Posterior vena cava (tissue), 2 donors: Measurements from ENCODE around the gene DUOX1. TPM values are rescaled to one million over a fixed set of nuclear protein-coding genes. Genes with fewer than 3 reads are reported as not detected.

Experiments used
- DNase-seq: peaks from one replicate; pipeline ENCODE4 v3.0.0-alpha.2; 2020; ENCODE audit warnings: low spot score
- intact Hi-C, 2 donors: fragments of 100-400 bp; cut with DNase I; formaldehyde crosslinking; loops; one replicate each; pipeline versions ENCODE4 v1.14.1 to v1.14.2; 2022 to 2023
- total RNA-seq, 2 donors: library from RNA; stranded (reverse); fragmentation: NEBNext Ultra II Directional; extraction: Animal tissue kit (Norgen Biotek cat#: 25700); gene quantifications; one replicate each; pipeline ENCODE4 v1.2.1, GENCODE V29; 2021
- donor health status: DM: yes; HTN: yes; CAD: no.
- donor health status: DM: yes; HTN: yes; CAD: no.

The DUOX1 gene
- total RNA-seq, 2 donors from 2014 or later, result 0.62 to 4.4 TPM

GRCh38 chr15:45161666-45162065 lies 31.9 kb downstream of the DUOX1 start:
- intact Hi-C loops, result loop anchor here in 1 of 2 donors (2.0 to 10.0 kb wide), 3 partner anchors 36 to 293 kb away; no protein-coding TSS in a partner anchor
- no peak for DNase-seq

- DNase-seq, result peak; percentile 92
- intact Hi-C loops, result loop anchor here in 1 of 2 donors (2.0 to 10.0 kb wide), 3 partner anchors 34 to 292 kb away; no protein-coding TSS in a partner anchor
These were observed 33.1 kb downstream of the DUOX1 start for GRCh38 chr15:45162771-45163507.

- intact Hi-C loops, result loop anchor here in 1 of 2 donors (2.0 to 10.0 kb wide), 3 partner anchors 34 to 291 kb away; no protein-coding TSS in a partner anchor
These were observed 33.7 kb downstream of the DUOX1 start for GRCh38 chr15:45163508-45163856.

GRCh38 chr15:45164914-45165313 lies 35.1 kb downstream of the DUOX1 start:
- no peak for DNase-seq
- intact Hi-C loops, result loop anchor here in 1 of 2 donors (5.0 to 10.0 kb wide), 2 partner anchors 32 to 290 kb away; no protein-coding TSS in a partner anchor

More at GRCh38 chr15:45163508-45163856, 33.7 kb downstream of the DUOX1 start:
- DNase-seq, result no peak

- intact Hi-C loops, result loop anchor here in 1 of 2 donors (10.0 kb wide), 1 partner anchor 289 kb away; no protein-coding TSS in a partner anchor
- DNase-seq, result no peak
These were observed 35.7 kb downstream of the DUOX1 start for GRCh38 chr15:45165536-45165935.

GRCh38 chr15:45166834-45167630 lies 37.2 kb downstream of the DUOX1 start:
- DNase-seq, result peak; percentile 96
- intact Hi-C loops, result loop anchor here in 1 of 2 donors (10.0 kb wide), 1 partner anchor 288 kb away; no protein-coding TSS in a partner anchor

GRCh38 chr15:45167631-45168205 lies 37.9 kb downstream of the DUOX1 start:
- intact Hi-C loops, result loop anchor here in 1 of 2 donors (10.0 kb wide), 1 partner anchor 287 kb away; no protein-coding TSS in a partner anchor
- no peak for DNase-seq

GRCh38 chr15:45168286-45168685 lies 38.5 kb downstream of the DUOX1 start:
- intact Hi-C loops, result loop anchor here in 1 of 2 donors (10.0 kb wide), 1 partner anchor 287 kb away; no protein-coding TSS in a partner anchor
- no peak for DNase-seq

GRCh38 chr15:45168751-45169551 lies 39.2 kb downstream of the DUOX1 start:
- intact Hi-C loops, result loop anchor here in 1 of 2 donors (10.0 kb wide), 1 partner anchor 286 kb away; no protein-coding TSS in a partner anchor
- DNase-seq, result no peak

GRCh38 chr15:45169608-45170480 lies 40.0 kb downstream of the DUOX1 start:
- DNase-seq, result no peak
- intact Hi-C loops, result loop anchor here in 1 of 2 donors (10.0 kb wide), 1 partner anchor 285 kb away; no protein-coding TSS in a partner anchor

GRCh38 chr15:45171912-45172311 lies 42.1 kb downstream of the DUOX1 start:
- intact Hi-C loops, result no loop called here
- DNase-seq, result no peak

- intact Hi-C loops, result no loop called here
- no peak for DNase-seq
These were observed 44.3 kb downstream of the DUOX1 start for GRCh38 chr15:45174069-45174468.

- DNase-seq, result no peak
- intact Hi-C loops, result no loop called here
These were observed 44.8 kb downstream of the DUOX1 start for GRCh38 chr15:45174577-45174976.

GRCh38 chr15:45177285-45177684 lies 47.5 kb downstream of the DUOX1 start:
- no peak for DNase-seq
- intact Hi-C loops, result no loop called here

- intact Hi-C loops, result no loop called here
- peak; percentile 62 for DNase-seq
These were observed 49.6 kb downstream of the DUOX1 start for GRCh38 chr15:45179221-45179985.

- DNase-seq, result peak; percentile 60
- intact Hi-C loops, result no loop called here
These were observed 50.4 kb downstream of the DUOX1 start for GRCh38 chr15:45180201-45180600.
